Measurements from ENCODE around the gene CAMK1D. TPM values are rescaled to one million over a fixed set of nuclear protein-coding genes. Genes with fewer than 3 reads are reported as not detected.
A peak's percentile ranks its signal among the peaks of the same experiment; 100 is the strongest.

The CAMK1D gene
- total and polyA plus RNA-seq, 2 experiments from 2014 or later, result 4.6 to 7.2 TPM

DNA sequence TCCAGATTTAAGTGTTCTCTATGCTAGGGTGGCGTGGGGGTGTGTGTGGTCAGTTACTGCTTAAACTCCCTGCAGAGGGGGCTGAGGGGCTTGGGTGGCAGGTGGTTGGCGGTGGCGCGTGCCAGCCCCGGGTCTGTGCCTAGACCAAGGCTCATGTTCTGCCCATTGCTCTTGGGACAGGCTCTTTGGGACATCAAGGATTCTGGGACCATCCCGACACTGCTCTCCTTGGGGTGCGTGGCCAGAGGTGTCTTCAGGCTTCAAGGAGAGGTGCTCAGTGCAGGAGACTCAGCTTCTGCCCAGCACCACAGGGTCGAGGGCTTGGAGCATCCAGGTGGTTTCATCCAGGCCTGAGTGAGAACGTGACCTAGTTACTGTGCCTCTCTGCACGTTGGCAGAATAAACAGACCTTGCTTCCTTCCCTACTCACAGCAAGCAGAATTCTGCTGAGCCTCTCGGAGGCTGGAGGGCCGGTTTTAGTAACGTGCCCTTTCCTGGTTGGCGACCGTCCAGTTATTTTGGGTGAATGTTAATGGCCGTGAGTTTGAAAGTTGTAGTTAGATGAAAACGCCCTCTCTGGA lies 39.9 kb downstream of the CAMK1D start (continued):
- TF ChIP-seq, protein P1, sequence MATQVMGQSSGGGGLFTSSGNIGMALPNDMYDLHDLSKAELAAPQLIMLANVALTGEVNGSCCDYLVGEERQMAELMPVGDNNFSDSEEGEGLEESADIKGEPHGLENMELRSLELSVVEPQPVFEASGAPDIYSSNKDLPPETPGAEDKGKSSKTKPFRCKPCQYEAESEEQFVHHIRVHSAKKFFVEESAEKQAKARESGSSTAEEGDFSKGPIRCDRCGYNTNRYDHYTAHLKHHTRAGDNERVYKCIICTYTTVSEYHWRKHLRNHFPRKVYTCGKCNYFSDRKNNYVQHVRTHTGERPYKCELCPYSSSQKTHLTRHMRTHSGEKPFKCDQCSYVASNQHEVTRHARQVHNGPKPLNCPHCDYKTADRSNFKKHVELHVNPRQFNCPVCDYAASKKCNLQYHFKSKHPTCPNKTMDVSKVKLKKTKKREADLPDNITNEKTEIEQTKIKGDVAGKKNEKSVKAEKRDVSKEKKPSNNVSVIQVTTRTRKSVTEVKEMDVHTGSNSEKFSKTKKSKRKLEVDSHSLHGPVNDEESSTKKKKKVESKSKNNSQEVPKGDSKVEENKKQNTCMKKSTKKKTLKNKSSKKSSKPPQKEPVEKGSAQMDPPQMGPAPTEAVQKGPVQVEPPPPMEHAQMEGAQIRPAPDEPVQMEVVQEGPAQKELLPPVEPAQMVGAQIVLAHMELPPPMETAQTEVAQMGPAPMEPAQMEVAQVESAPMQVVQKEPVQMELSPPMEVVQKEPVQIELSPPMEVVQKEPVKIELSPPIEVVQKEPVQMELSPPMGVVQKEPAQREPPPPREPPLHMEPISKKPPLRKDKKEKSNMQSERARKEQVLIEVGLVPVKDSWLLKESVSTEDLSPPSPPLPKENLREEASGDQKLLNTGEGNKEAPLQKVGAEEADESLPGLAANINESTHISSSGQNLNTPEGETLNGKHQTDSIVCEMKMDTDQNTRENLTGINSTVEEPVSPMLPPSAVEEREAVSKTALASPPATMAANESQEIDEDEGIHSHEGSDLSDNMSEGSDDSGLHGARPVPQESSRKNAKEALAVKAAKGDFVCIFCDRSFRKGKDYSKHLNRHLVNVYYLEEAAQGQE (IDR thresholded peaks at IDR 0.05; ENCODE audit: unreplicated experiment), result no peak

DNA sequence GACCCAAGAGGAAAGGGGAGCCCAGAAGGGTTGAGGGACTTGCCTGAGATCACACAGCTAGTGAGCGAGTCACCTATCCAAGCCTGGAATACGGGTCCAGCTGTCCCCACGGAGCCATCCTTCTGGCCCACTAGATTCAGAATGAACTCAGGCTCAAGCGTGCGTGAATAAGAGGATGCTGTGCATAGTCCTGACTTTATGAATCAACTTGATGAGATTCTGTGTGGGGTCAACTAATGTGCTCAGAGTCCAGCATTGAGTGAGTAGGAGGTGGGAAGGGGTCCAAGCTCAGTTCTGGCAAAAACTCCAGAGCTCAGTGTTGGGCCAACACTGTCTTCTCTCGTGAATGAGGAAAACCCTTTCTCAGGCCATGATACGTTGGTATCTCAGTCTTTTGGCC lies 41.4 kb downstream of the CAMK1D start:
- no peaks in the 10 kb centered on the region for H3K4me1 ChIP-seq (ENCODE audit: insufficient read depth)
- H3K9me2 ChIP-seq (ENCODE audit: insufficient read depth), result 0 out of 2 replicates have a peak, but pooled peaks cover 3% of the 10 kb centered on the region
- H3F3A ChIP-seq (replicated peaks; ENCODE audit: low read depth), result no peaks in the 10 kb centered on the region
- DNase-seq (ENCODE audit: low spot score), result no peak
- Mint-ChIP-seq H3K36me3 (ENCODE audit: low read depth) (no peaks in the 10 kb centered on the region), H3K9me3 (no peaks in the 10 kb centered on the region), H3K27me3 (ENCODE audit: insufficient read depth, low read depth, poor library complexity) (peaks cover 3% of the 10 kb centered on the region), H3K27ac (no peak overlapping the region), H3K4me1 (peaks cover 6% of the 10 kb centered on the region), H3K4me3 (no peak overlapping the region)
- no peak overlapping the region for H2AFZ ChIP-seq
- no peaks in the 10 kb centered on the region for H3K79me2 ChIP-seq (replicated peaks; ENCODE audit: insufficient read depth)
- H3K36me3 ChIP-seq (ENCODE audit: insufficient read depth), result no peaks in the 10 kb centered on the region
- no peak overlapping the region for H3K27ac ChIP-seq (ENCODE audit: low read depth)
- H3K4me2 ChIP-seq, result no peak overlapping the region
- H3K27me3 ChIP-seq (ENCODE audit: insufficient read depth), result no peaks in the 10 kb centered on the region
- no peak overlapping the region for H3K4me3 ChIP-seq
- H4K20me1 ChIP-seq (replicated peaks; ENCODE audit: insufficient read depth), result no peaks in the 10 kb centered on the region
- ATAC-seq, result no peak
- TF ChIP-seq CREB1 (CRISPR knock-in tag; IDR thresholded peaks at IDR 0.05; ENCODE audit: low read depth) (no peak), ZNF114 (CRISPR knock-in tag; IDR thresholded peaks at IDR 0.05) (no peak), EZH2phosphoT487 (IDR thresholded peaks at IDR 0.05; ENCODE audit: unreplicated experiment) (no peak), JUNB (IDR thresholded peaks at IDR 0.05; ENCODE audit: unreplicated experiment) (no peak)
- TF ChIP-seq, protein P2, sequence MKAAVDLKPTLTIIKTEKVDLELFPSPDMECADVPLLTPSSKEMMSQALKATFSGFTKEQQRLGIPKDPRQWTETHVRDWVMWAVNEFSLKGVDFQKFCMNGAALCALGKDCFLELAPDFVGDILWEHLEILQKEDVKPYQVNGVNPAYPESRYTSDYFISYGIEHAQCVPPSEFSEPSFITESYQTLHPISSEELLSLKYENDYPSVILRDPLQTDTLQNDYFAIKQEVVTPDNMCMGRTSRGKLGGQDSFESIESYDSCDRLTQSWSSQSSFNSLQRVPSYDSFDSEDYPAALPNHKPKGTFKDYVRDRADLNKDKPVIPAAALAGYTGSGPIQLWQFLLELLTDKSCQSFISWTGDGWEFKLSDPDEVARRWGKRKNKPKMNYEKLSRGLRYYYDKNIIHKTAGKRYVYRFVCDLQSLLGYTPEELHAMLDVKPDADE (IDR thresholded peaks at IDR 0.05), result no peak

DNA sequence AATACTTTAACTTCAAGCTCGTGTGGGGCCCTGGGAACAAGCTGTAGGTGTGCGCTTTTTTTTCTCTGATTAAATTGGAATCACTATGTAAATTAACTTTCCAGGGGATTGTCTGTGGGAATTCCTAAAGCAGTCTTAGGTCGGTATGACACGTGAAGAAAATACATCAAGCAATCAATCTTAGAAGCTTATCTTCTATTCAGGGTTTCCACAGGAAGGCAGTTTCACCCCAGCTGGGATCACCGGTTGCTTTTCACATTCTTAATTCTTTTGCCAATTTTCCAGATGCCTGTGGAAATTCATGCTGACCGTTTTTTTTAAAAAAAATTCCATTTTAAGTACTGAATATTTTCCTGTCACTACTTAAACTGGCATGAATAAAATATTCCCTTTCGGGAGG lies 41.9 kb downstream of the CAMK1D start:
- H3K79me2 ChIP-seq (replicated peaks; ENCODE audit: insufficient read depth), result no peaks in the 10 kb centered on the region
- ATAC-seq (no peak), DNase-seq (ENCODE audit: low spot score) (no peak)
- H3F3A ChIP-seq (replicated peaks; ENCODE audit: low read depth), result no peaks in the 10 kb centered on the region
- no peak overlapping the region for H2AFZ ChIP-seq
- H4K20me1 ChIP-seq (replicated peaks; ENCODE audit: insufficient read depth), result no peaks in the 10 kb centered on the region
- H3K36me3 ChIP-seq (ENCODE audit: insufficient read depth), result no peaks in the 10 kb centered on the region
- no peaks in the 10 kb centered on the region for H3K27me3 ChIP-seq (ENCODE audit: insufficient read depth)
- Mint-ChIP-seq H3K36me3 (ENCODE audit: low read depth) (no peaks in the 10 kb centered on the region), H3K4me1 (peaks cover 8% of the 10 kb centered on the region), H3K4me3 (no peak overlapping the region), H3K27ac (peak overlapping the region; percentile 74; the same call in 1 of the 2 replicates), H3K9me3 (no peaks in the 10 kb centered on the region), H3K27me3 (ENCODE audit: insufficient read depth, low read depth, poor library complexity) (peaks cover 3% of the 10 kb centered on the region)
- H3K4me3 ChIP-seq, result no peak overlapping the region
- no peak overlapping the region for H3K4me2 ChIP-seq
- no peaks in the 10 kb centered on the region for H3K4me1 ChIP-seq (ENCODE audit: insufficient read depth)
- H3K9me2 ChIP-seq (ENCODE audit: insufficient read depth), result 0 out of 2 replicates have a peak, but pooled peaks cover 3% of the 10 kb centered on the region
- H3K27ac ChIP-seq (ENCODE audit: low read depth), result no peak overlapping the region
- TF ChIP-seq, protein P1 (IDR thresholded peaks at IDR 0.05; ENCODE audit: unreplicated experiment), result no peak
- TF ChIP-seq EZH2phosphoT487 (IDR thresholded peaks at IDR 0.05; ENCODE audit: unreplicated experiment) (no peak), STAT1 (IDR thresholded peaks at IDR 0.05; ENCODE audit: unreplicated experiment) (no peak), ZNF331 (CRISPR knock-in tag; IDR thresholded peaks at IDR 0.05; ENCODE audit: low read depth) (no peak), EZH2 (IDR thresholded peaks at IDR 0.05; ENCODE audit: low read depth, unreplicated experiment) (no peak), POLR2AphosphoS5 (IDR thresholded peaks at IDR 0.05; ENCODE audit: low read depth) (no peak), NANOG (IDR thresholded peaks at IDR 0.05; ENCODE audit: borderline replicate concordance) (no peak), ZNF114 (CRISPR knock-in tag; IDR thresholded peaks at IDR 0.05) (no peak), JUNB (IDR thresholded peaks at IDR 0.05; ENCODE audit: unreplicated experiment) (no peak), CREB1 (CRISPR knock-in tag; IDR thresholded peaks at IDR 0.05; ENCODE audit: low read depth) (no peak)
- TF ChIP-seq, protein P2 (IDR thresholded peaks at IDR 0.05), result no peak
